ENCODE results near the gene TRPM3. TPM values are rescaled to one million over a fixed set of nuclear protein-coding genes. Genes with fewer than 3 reads are reported as not detected.

The TRPM3 gene
- total RNA-seq, 1 experiment from 2014 or later = not detected

DNA sequence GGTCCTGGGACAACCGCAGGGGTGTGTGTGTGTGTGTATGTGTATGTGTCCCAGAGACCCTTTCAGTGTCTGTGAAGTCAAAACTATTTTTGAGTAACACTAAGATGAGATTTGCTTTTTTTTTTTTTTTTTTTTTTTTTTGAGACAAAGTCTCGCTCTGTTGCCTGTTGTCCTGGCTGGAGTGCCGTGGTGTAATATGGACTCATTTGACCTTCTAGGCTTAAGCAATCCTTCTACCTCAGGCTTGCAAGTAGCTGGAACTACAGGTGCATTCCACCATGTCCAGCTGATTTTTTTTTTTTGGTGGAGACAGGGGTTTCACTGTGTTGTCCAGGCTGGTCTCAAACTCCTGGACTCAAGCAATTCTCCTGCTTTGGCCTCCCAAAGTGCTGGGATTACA lies 609.6 kb downstream of the TRPM3 start:
- no peaks in the 10 kb centered on the region for H3K4me1 Mint-ChIP-seq (ENCODE audit: low read depth, unreplicated experiment)
- no peaks in the 10 kb centered on the region for H3K27me3 Mint-ChIP-seq (ENCODE audit: unreplicated experiment)
- H3K27ac Mint-ChIP-seq (ENCODE audit: unreplicated experiment) = no peak overlapping the region
- intact Hi-C loops (cut with micrococcal nuclease; ENCODE audit: unreplicated experiment) = no loop called here
- no peak for DNase-seq
- no peaks in the 10 kb centered on the region for H3K9me3 Mint-ChIP-seq (ENCODE audit: low read depth, unreplicated experiment)
- TF ChIP-seq, protein P1, sequence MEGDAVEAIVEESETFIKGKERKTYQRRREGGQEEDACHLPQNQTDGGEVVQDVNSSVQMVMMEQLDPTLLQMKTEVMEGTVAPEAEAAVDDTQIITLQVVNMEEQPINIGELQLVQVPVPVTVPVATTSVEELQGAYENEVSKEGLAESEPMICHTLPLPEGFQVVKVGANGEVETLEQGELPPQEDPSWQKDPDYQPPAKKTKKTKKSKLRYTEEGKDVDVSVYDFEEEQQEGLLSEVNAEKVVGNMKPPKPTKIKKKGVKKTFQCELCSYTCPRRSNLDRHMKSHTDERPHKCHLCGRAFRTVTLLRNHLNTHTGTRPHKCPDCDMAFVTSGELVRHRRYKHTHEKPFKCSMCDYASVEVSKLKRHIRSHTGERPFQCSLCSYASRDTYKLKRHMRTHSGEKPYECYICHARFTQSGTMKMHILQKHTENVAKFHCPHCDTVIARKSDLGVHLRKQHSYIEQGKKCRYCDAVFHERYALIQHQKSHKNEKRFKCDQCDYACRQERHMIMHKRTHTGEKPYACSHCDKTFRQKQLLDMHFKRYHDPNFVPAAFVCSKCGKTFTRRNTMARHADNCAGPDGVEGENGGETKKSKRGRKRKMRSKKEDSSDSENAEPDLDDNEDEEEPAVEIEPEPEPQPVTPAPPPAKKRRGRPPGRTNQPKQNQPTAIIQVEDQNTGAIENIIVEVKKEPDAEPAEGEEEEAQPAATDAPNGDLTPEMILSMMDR (IDR thresholded peaks at IDR 0.05; ENCODE audit: unreplicated experiment) = no peak
- H3K36me3 Mint-ChIP-seq (ENCODE audit: insufficient read depth, unreplicated experiment) = no peaks in the 10 kb centered on the region
- BruUV-seq (replicated peaks) = no TSS peak
- H3K4me3 Mint-ChIP-seq (ENCODE audit: low read depth, unreplicated experiment) = no peak overlapping the region
- CTCF ChIA-PET = no interaction called here

DNA sequence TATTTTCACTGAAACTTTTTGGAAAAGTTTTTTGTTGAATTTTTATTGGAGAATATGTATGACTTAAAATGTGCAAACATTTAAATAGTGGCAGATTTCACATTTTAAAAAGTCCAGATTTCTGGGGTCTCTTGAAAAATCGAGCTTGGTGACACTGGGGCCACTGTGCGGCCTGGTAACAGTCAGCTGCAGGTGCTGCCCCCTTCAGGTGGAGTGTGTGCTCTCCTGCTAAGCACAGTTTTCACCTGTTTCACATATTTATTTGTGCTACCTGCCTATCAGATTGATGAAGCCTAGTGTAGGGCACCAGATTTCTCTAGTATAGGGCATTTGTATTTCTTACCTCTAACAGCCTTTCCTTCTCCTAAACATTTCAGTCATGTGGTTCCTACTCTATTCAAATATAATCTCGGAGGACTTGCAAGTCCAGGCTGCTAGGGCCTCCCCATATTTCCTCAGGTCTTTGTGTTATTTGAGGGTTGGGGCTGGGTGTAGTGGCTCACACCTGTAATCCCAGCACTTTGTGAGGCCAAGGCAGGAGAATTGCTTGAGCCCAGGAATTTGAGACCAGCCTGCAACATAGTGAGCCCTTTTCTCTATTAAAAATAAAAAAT lies 611.2 kb downstream of the TRPM3 start:
- H3K4me1 Mint-ChIP-seq (ENCODE audit: low read depth, unreplicated experiment) = no peaks in the 10 kb centered on the region
- BruUV-seq (replicated peaks) = no TSS peak
- CTCF ChIA-PET = no interaction called here
- DNase-seq = peak; percentile 32
- no peaks in the 10 kb centered on the region for H3K9me3 Mint-ChIP-seq (ENCODE audit: low read depth, unreplicated experiment)
- no peaks in the 10 kb centered on the region for H3K27me3 Mint-ChIP-seq (ENCODE audit: unreplicated experiment)
- TF ChIP-seq, protein P1 (IDR thresholded peaks at IDR 0.05; ENCODE audit: unreplicated experiment) = no peak
- no peaks in the 10 kb centered on the region for H3K36me3 Mint-ChIP-seq (ENCODE audit: insufficient read depth, unreplicated experiment)
- no peak overlapping the region for H3K4me3 Mint-ChIP-seq (ENCODE audit: low read depth, unreplicated experiment)
- intact Hi-C loops (cut with micrococcal nuclease; ENCODE audit: unreplicated experiment) = no loop called here
- no peak overlapping the region for H3K27ac Mint-ChIP-seq (ENCODE audit: unreplicated experiment)

DNA sequence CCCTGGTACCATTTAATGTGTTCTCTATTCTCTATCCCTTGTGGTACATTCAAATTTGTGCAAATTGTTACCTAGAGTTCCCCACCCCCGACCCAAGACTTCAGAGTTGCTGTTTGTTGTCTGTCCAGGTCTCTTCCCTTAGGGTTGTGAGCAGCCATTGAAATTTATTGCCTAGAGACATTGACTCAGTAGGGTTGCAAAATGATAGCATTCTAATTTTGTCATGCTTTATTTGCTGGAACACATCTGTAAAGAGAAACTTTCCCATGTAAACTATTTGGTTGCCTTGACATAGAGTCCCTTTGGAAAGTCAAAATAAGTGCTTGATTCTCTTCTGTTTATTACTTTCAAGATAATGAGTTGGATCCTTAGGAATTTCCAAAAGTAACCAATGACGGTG lies 615.3 kb downstream of the TRPM3 start:
- no peak overlapping the region for H3K27ac Mint-ChIP-seq (ENCODE audit: unreplicated experiment)
- no peaks in the 10 kb centered on the region for H3K4me1 Mint-ChIP-seq (ENCODE audit: low read depth, unreplicated experiment)
- no TSS peak for BruUV-seq (replicated peaks)
- TF ChIP-seq, protein P1 (IDR thresholded peaks at IDR 0.05; ENCODE audit: unreplicated experiment) = no peak
- CTCF ChIA-PET = no interaction called here
- intact Hi-C loops (cut with micrococcal nuclease; ENCODE audit: unreplicated experiment) = no loop called here
- H3K4me3 Mint-ChIP-seq (ENCODE audit: low read depth, unreplicated experiment) = no peak overlapping the region
- no peaks in the 10 kb centered on the region for H3K9me3 Mint-ChIP-seq (ENCODE audit: low read depth, unreplicated experiment)
- H3K27me3 Mint-ChIP-seq (ENCODE audit: unreplicated experiment) = no peaks in the 10 kb centered on the region
- no peaks in the 10 kb centered on the region for H3K36me3 Mint-ChIP-seq (ENCODE audit: insufficient read depth, unreplicated experiment)
- DNase-seq = no peak

DNA sequence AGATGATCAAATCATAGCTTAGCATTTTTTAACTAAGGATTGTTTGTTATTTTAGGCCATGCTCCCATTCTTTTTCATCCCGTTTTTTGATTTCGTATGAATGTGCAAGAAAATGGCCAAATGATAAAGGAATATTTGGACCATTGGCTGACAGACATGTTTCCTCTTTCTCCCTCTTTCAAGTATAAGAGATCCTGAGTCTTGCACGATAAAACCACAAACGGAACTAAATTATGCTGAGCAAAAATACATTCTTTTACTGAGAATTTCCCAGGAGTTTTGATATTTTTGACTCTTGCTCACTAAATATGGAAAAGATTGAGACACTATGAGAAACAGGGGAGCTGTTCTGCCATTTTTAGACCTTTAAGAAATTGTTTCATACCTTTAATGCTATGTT lies 616.6 kb downstream of the TRPM3 start:
- Mint-ChIP-seq H3K27ac (ENCODE audit: unreplicated experiment) (no peak overlapping the region), H3K36me3 (ENCODE audit: insufficient read depth, unreplicated experiment) (no peaks in the 10 kb centered on the region), H3K4me1 (ENCODE audit: low read depth, unreplicated experiment) (no peaks in the 10 kb centered on the region), H3K27me3 (ENCODE audit: unreplicated experiment) (no peaks in the 10 kb centered on the region), H3K9me3 (ENCODE audit: low read depth, unreplicated experiment) (no peaks in the 10 kb centered on the region), H3K4me3 (ENCODE audit: low read depth, unreplicated experiment) (no peak overlapping the region)
- CTCF ChIA-PET = interaction anchor here (0.6 kb wide), 1 partner anchor 19 kb away, joined by 5 read pairs; no protein-coding TSS in a partner anchor
- no peak for DNase-seq
- BruUV-seq (replicated peaks) = no TSS peak
- intact Hi-C loops (cut with micrococcal nuclease; ENCODE audit: unreplicated experiment) = no loop called here
- TF ChIP-seq, protein P1 (IDR thresholded peaks at IDR 0.05; ENCODE audit: unreplicated experiment) = no peak
